Mucosa of descending colon (tissue), 3 donors: ENCODE data around the gene CAPN15. TPM values are rescaled to one million over a fixed set of nuclear protein-coding genes. Genes with fewer than 3 reads are reported as not detected.

Experiments
- ATAC-seq: fragments of 200-7000 bp; cut with Tn5 transposase; one replicate; pipeline ENCODE4 v1.9.1; 2020; ENCODE audit warnings: mild to moderate bottlenecking, moderate library complexity
- DNase-seq, 3 donors: peaks; one replicate each; pipeline ENCODE4 v3.0.0-alpha.2; 2020
- H3K36me3 ChIP-seq: fragments of 200-600 bp; one replicate; pipeline ENCODE4 v1.8.0; 2021; ENCODE audit warnings: low read depth, mild to moderate bottlenecking
- H3K4me1 ChIP-seq: fragments of 200-600 bp; one replicate; pipeline ENCODE4 v1.8.0; 2021; ENCODE audit warnings: low read depth, mild to moderate bottlenecking
- H3K4me3 ChIP-seq: fragments of 200-600 bp; one replicate; pipeline ENCODE4 v1.8.0; 2021; ENCODE audit warnings: mild to moderate bottlenecking
- H3K9me3 ChIP-seq: fragments of 200-600 bp; one replicate; pipeline ENCODE4 v1.8.0; 2021; ENCODE audit warnings: mild to moderate bottlenecking
- intact Hi-C, 2 donors: fragments of 100-400 bp; cut with DNase I in 1 of 2; cut with micrococcal nuclease in 1 of 2; formaldehyde crosslinking; loops; one replicate each; pipeline versions ENCODE4 v1.11.0 to v1.11.1; 2022; cut with DNase I, micrococcal nuclease
- total RNA-seq, 3 donors: library from RNA; stranded (reverse); fragmentation: NEBNext Ultra II Directional in 2 of 3; extraction: Animal tissue kit (Norgen Biotek cat#: 25700) in 2 of 3; gene quantifications; one replicate each; pipeline versions ENCODE4 v1.2.1 to v1.2.4, GENCODE V29; 2021 to 2023
- TF ChIP-seq, protein P1 (sequence below): fragments of 200-600 bp; IDR thresholded peaks from one replicate; pipeline ENCODE4 v1.8.0; 2022; ENCODE audit warnings: antibody characterized with exemption, mild to moderate bottlenecking
- donor health status: DM: no; HTN: no; CAD: no; lungs with moderate emphysema.
- donor health status: DM: no; HTN: no; CAD: no.
- donor health status: DM: no; HTN: yes; CAD: no.

Gene CAPN15
- total RNA-seq, 3 donors from 2014 or later: 73.5 to 110 (median 109) TPM

DNA sequence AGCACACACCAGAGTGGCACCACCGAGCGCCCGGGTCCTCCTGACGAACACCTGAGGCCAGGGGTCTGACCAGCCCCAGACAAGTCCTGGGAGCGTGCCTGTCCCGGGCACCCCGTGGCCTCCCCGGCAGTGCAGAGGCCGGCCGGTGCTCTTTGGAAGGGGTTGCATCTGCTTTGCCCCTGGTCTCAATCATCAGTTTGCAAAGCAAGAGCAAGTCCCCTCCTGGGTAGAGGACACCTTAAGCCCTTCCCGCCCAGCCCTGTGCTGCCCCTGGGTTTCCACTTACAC, 11.6 kb upstream of the CAPN15 start:
- TF ChIP-seq, protein P1, sequence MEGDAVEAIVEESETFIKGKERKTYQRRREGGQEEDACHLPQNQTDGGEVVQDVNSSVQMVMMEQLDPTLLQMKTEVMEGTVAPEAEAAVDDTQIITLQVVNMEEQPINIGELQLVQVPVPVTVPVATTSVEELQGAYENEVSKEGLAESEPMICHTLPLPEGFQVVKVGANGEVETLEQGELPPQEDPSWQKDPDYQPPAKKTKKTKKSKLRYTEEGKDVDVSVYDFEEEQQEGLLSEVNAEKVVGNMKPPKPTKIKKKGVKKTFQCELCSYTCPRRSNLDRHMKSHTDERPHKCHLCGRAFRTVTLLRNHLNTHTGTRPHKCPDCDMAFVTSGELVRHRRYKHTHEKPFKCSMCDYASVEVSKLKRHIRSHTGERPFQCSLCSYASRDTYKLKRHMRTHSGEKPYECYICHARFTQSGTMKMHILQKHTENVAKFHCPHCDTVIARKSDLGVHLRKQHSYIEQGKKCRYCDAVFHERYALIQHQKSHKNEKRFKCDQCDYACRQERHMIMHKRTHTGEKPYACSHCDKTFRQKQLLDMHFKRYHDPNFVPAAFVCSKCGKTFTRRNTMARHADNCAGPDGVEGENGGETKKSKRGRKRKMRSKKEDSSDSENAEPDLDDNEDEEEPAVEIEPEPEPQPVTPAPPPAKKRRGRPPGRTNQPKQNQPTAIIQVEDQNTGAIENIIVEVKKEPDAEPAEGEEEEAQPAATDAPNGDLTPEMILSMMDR: no peak
- no peak for DNase-seq
- no peaks in the 10 kb centered on the region for H3K9me3 ChIP-seq
- intact Hi-C loops: no loop called here
- H3K4me1 ChIP-seq: no peaks in the 10 kb centered on the region
- H3K36me3 ChIP-seq: no peaks in the 10 kb centered on the region
- no peak overlapping the region for H3K4me3 ChIP-seq
- no peak for ATAC-seq

DNA sequence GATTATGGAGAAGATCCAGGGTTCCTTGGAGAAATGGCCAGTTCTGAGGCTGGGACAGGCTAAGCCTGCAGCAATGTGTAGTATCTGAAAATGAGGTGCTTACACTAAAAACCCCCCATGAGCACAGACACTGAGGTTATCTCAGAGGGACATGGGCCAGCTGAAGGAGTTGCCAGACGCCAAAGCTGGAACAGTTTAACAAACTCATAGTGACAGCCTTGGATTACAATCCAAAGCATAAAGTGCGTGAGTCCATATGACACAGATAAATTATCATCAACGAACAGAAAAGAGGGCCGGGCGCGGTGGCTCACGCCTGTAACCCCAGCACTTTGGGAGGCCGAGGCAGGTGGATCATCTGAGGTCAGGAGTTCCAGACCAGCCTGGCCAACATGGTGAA, 11.2 kb upstream of the CAPN15 start:
- ATAC-seq (no peak), DNase-seq (no peak)
- intact Hi-C loops: no loop called here
- no peaks in the 10 kb centered on the region for H3K9me3 ChIP-seq
- no peaks in the 10 kb centered on the region for H3K36me3 ChIP-seq
- no peak overlapping the region for H3K4me3 ChIP-seq
- H3K4me1 ChIP-seq: no peaks in the 10 kb centered on the region
- TF ChIP-seq, protein P1: no peak

DNA sequence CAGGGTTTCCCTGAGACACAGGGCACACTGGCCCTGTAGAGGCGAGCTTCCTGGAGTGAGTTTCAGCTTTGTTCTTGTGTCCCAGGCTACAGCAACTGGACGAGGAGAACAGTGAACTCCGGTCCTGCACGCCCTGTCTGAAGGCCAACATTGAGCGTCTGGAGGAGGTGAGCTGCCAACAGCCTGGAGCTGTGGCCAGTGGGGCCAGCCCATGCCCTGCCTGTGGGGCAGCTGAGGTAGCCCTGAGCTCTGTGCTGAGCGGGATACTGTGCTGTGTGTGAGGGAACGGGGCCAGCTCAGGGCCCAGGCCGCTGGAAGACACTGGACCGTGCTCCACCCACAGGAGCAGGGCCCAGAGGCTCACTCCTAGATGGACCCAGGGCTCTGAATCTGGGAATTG, 8.7 kb upstream of the CAPN15 start:
- intact Hi-C loops: no loop called here
- Histone ChIP-seq H3K36me3 (no peaks in the 10 kb centered on the region), H3K4me1 (peaks cover 4% of the 10 kb centered on the region), H3K4me3 (no peak overlapping the region), H3K9me3 (no peaks in the 10 kb centered on the region)
- no peak for DNase-seq
- ATAC-seq: no peak
- TF ChIP-seq, protein P1: no peak

DNA sequence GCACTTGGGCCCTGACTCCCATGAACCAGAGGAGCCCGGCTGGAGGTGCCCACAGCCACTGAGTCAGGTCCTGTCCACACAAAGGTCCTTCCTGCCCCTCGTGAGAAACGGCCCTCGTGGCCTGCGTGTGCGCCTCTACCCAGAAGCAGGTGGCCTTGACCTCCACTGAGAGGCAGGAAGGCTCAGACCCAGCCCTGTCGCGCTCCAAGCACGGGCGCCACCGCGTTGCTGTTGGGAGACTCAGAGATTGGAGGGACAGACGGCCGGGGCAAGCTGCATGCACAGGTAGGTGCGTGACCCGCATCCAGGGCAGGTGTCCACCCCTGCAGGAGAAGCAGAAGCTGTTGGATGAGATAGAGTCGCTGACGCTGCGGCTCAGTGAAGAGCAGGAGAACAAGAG, 8.1 kb upstream of the CAPN15 start:
- no peak overlapping the region for H3K4me3 ChIP-seq
- DNase-seq (no peak), ATAC-seq (no peak)
- H3K9me3 ChIP-seq: no peaks in the 10 kb centered on the region
- intact Hi-C loops: no loop called here
- H3K4me1 ChIP-seq: peaks cover 4% of the 10 kb centered on the region
- TF ChIP-seq, protein P1: no peak
- H3K36me3 ChIP-seq: no peaks in the 10 kb centered on the region

DNA sequence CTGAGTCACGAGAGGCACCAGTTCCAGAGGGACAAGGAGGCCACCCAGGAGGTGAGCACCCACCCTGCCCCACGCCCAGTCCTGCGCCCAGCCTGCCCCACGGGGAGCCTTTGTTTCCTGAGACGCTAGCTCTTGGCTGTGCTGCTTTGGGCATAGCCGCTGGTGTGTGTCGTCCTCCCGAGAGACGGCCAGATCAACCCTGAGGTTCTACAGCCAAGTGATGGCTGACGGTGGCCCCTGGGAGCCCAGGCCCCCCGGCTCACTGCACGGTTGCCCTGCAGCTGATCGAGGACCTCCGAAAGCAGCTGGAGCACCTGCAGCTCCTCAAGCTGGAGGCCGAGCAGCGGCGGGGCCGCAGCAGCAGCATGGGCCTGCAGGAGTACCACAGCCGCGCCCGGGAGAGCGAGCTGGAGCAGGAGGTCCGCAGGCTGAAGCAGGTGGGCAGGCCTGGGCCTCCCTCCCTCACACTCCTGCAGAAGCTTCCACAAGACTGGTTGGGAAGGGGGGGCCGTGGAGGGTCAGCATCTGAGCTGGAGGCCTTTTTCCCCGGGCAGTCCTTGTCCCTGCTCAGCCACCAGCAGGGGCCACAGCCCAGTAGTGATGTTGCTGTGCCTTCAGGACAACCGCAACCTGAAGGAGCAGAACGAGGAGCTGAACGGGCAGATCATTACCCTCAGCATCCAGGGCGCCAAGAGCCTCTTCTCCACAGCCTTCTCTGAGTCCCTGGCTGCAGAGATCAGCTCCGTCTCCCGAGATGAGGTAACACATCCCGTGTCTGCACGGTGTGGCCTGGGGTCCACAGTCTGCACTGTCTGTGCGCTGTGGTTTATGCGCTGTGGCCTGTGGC, 7.4 kb upstream of the CAPN15 start:
- no peak overlapping the region for H3K4me3 ChIP-seq
- intact Hi-C loops: no loop called here
- no peaks in the 10 kb centered on the region for H3K9me3 ChIP-seq
- TF ChIP-seq, protein P1: no peak
- no peaks in the 10 kb centered on the region for H3K36me3 ChIP-seq
- H3K4me1 ChIP-seq: peaks cover 6% of the 10 kb centered on the region
- DNase-seq (peak in 1 of 3 donors; percentile 50), ATAC-seq (no peak)

DNA sequence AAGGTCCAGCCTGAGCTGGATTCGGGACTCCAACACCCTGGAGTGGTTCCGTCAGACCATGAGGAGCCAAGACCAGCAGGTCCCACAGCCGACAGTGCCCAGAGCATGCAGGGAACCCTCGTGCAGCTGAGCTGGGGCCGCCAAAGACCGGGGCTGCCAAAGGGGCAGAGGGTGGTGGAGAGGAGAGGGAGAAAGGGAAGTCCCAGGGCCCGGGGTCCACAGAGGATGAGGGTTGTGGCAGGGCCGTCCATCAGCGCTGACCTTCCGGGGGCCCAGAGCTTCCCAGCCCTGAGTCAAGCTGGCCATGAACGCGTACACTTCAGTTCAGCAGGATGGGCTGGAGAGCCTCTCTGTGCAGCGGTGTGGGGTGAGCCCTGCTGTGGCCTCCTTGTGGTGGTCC, 6.7 kb upstream of the CAPN15 start:
- TF ChIP-seq, protein P1: no peak
- no peak for ATAC-seq
- DNase-seq: peak in 1 of 3 donors; percentile 50
- peaks cover 13% of the 10 kb centered on the region for H3K4me1 ChIP-seq
- no peak overlapping the region for H3K4me3 ChIP-seq
- H3K9me3 ChIP-seq: no peaks in the 10 kb centered on the region
- intact Hi-C loops: no loop called here
- no peaks in the 10 kb centered on the region for H3K36me3 ChIP-seq
